GM18507 (cell line): ENCODE results near the gene YIF1A.
"Not testable (repeated sequence)": the region's sequence is repeated elsewhere in the genome, so short reads cannot be mapped to it uniquely, and the experiment has no call there.

Source experiments
- DNase-seq: peaks from one replicate; pipeline ENCODE4 v3.0.0; 2011; ENCODE audit warnings: low read depth; ENCODE audit not compliant: insufficient read length; ENCODE audit errors: extremely low spot score
- FAIRE-seq: peaks from 2 replicates; lab custom pipeline; 2011; peaks lifted over from hg19 to GRCh38; lab: Jason Lieb, UNC

Gene YIF1A

DNA sequence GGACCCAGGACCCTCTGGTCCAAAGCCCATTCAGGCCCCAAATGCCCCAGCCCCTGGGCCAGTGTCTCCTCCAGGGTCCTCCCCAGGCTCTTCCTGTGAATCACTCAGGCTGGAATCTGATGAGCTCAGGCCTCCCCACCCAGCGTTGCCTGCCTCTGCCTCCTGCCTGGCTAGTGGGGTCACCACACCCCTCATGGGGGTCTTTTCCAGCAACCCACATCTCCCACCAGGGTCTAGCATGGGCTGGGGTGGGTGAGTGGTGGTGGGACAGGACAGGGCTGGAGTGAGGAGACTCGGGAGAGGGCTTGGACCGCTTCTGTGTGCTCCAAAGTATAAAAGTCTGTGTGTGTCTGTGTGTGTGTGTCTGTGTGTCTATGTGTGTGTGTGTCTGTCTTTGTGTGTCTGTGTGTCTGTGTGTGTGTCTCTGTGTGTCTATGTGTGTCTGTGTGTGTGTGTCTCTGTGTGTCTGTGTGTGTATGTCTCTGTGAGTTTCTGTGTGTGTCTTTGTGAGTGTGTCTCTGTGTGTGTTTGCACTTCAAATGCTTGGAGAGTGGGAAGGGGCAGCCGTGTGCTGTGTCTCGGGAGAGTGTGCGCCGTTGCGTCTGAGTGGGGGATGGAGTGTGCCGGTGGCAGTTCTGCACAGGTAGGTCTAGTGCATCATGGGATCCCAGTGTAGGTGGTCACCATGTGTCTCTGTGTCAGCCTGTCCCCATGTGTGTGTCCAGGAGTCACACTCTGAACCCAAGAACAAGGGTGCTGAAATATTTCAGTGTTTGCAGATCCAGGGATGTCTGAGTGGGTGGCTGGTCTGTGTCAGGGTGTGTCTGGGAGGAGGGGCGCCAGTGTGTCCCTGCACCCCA lies 38.5 kb upstream of the YIF1A start:
- DNase-seq, result no peak
- no peak for FAIRE-seq

DNA sequence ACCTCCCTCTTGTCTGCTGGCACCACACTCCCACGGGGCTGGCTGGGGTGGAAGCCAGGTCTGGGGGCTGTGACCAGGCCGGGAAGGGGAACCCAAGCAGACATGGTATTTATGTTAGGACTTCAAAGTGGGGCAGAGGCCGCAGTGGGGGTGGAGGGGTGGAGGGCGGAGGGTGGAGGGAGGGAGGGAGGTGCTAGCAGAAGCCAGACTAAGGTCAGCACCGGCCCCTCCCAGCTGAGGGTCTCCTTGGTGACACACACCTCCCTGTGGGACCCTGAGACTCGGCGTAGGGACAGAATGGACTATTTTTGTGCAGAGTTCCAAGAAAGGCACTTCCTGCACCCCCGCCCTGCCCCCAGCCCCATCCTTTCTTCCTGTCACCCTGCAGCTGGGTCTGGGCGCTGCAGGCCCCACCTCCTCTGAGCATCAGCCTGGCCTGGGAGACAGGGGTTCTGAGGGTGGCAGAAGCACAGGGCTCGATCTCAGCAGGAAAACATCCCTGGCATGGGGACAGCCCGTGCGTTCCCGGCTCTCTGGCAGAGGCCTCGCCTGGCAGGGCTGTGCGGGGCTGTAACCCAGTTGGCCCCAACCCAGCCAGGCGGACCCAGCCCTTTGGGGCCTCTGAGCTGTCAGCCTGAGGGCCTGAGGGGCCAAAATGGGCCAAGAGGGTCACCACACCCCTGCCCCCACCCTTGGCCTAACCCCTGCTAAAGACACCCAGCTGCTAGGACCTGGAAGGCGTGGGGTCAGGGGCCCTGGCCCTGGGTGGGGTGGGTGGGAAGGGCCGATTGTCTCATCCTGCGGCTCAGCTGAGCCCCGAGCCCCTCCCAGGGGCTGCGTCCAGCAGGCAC lies 37.5 kb upstream of the YIF1A start:
- FAIRE-seq, result no peak
- DNase-seq, result no peak

DNA sequence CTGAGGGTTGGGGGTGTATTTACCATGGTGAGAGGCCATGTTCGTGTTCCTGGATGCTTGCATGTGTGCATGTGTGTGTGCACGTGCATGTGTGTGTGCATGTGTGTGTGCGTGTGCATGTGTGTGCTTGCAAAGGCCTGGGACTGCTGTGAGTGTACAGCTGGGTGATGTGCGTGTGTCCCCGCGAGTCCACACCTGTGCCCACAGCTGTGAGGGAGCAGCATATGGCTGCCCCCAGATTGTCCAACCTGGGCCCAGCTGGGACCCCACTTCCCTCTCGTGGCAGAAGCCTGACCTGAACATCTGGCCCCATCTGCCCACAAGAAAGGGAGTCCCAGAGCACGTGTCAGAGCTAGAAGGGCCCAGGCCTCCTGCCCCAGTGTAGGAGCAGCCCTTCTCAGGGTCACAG lies 36.3 kb upstream of the YIF1A start:
- FAIRE-seq, result no peak
- no peak for DNase-seq

DNA sequence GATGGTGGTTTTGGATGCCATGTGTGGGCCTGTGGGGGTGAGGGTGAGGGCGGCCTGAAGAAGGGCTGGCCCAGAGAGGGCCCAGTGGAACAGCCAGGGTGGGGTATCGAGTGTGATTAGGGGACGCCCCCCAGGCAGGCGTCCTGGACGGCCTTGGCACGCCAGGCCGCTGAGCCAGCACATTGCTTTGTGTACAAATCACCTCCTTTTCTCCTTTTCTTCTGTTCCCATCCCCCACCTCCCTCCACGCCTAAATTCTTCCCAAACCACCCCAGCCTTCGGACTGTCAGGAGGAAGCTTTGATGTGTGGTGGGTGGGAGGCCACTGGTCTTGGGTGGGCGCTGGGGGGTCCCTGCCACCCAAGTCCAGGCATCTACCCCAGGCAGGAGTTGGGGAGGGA lies 35.7 kb upstream of the YIF1A start:
- DNase-seq, result no peak
- no peak for FAIRE-seq

DNA sequence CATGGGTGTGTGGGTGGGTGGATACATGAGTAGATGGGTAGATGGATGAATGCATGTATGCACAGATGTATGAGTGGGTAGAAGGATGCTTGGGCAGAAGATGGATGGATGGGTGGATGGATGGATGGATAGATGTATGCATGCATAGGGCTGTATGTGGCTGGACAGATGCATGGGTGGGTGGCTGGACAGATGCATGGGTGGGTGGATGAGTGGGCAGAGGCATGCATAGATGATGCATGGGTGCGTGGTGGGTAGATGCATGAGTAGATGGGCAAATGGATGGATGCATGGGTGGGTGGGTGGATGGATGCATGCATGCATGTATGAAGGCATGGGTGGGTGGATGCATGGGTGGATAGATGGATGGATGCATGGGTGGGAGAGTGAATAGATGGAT lies 34.7 kb upstream of the YIF1A start:
- DNase-seq (no peak), FAIRE-seq (no peak)

DNA sequence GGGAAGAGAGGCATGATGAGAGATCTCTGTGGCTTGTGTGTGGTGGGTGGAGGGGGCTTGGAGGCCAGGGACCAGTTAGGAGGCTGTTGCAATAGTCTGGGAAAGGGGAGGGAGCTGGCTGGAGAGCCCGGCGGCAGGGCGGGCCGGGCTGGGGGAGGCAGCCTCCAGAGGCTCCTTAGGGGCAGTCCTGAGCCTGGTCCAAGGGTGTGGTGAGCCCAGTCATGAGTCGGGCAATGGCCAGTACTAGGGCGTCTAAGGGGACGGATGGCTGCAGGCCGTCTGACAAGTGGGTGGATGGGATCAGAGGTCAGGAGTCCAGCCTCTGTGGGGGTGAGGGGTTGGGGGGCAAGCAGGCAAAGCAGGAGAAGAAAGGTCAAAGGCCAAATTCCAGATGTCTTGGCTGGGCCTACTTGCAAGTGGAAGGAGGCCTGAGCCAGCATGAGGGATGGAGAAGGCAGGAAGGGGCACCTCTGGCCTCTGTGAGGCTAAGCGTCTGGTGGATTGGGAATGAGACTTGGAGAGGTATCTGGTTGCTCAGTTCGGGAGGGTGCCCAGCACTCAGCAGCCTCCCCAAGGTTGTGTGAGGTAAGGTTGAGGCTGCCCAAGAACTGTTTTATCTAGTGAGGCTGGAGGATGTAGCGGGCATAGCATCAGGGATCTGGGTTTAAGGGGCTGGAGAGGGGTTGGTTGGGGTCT lies 33.9 kb upstream of the YIF1A start:
- DNase-seq, result no peak
- FAIRE-seq, result no peak

DNA sequence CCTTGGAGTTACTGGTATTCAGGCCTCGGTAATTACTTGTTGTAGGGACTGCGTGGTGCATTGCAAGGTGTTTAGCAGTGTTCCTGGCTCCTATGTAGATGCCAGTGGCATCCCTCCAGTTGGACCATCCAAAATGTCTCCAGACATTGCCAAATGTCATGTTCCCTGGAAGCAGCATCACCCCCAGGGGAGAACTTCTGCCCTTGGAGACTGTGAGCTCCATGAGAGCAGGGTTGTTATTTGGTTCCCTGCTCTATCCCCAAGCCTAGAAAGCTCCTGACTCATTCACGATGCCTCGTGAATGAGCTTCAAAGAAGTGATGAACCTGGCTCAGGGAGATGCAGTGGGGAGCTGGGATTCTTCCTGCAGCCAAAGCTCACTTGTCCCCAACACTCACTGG lies 32.7 kb upstream of the YIF1A start:
- FAIRE-seq (no peak), DNase-seq (no peak)

DNA sequence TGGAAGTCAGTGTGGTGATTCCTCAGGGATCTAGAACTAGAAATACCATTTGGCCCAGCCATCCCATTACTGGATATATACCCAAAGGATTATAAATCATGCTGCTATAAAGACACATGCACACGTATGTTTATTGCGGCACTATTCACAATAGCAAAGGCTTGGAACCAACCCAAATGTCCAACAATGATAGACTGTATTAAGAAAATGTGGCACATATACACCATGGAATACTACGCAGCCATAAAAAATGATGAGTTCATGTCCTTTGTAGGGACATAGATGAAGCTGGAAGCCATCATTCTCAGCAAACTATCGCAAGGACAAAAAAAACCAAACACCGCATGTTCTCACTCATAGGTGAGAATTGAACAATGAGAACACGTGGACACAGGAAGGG lies 31.8 kb upstream of the YIF1A start:
- not testable (repeated sequence) for FAIRE-seq, DNase-seq

DNA sequence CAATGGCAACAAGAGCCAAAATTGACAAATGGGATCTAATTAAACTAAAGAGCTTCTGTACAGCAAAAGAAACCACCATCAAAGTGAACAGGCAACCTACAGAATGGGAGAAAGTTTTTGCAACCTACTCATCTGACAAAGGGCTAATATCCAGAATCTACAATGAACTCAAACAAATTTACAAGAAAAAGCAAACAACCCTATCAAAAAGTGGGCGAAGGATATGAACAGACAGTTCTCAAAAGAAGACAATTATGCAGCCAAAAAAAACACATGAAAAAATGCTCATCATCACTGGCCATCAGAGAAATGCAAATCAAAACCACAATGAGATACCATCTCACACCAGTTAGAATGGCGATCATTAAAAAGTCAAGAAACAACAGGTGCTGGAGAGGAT lies 31.3 kb upstream of the YIF1A start:
- DNase-seq, FAIRE-seq: not testable (repeated sequence)

DNA sequence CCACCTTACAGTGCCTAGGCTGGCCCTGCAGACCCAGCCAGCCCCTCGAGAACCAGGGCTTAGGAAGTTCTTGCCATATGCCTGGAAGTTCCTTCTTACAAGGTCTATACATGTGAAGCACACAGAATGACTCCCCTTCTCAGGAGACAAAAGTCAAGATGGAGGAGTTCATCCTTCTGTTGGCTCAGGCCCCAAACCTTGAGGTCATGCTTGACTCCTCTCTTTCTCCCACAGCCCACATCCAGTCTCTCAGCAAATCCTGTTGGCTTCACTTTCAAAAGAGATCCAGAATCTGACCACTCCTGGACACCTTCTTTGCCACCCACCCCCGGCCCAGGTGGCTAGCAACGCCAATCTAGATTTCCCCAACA lies 29.6 kb upstream of the YIF1A start:
- FAIRE-seq (no peak), DNase-seq (no peak)

DNA sequence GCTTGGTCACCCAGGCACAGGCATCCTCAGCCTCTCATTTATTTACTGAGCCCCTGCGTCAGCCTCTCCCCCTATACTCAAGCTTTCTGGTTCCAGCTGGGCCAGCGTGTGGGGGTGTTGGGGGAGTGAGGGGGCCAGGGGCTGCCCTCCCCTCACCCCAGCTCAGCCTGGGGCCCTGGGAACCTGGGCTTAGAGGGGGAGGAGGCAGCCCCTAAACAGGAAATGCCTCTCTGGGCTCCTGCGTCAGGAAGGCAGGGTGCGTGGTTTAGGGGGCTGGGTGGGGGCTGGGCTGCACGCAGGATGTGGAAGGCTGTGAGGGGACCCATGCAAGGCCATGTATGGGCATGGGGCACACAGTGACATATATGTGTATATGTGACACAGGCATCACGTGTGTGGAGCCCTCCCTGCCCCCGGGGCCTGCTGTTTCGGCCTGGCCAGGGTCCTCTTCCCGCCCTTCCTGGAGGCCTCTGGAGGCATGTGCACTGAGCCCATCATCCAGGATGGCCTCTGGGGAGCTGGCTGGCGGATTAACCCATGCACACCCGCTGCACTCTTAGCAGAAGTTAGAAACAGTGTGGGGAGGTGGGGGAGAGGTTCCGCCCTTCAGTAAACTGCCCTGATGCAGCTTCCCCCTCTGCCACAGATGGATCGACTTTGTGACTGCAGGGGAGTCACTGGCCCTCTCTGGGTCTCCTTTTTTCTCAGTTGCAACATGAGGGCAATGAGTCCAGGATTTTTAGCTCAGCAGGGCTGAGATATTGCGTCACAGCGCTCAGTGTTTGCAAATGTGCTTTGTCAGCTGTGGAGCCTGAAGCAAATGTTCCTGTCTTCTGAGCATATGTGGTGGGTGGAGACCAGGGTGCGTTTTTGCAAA lies 29.0 kb upstream of the YIF1A start:
- DNase-seq, result no peak
- FAIRE-seq, result no peak

DNA sequence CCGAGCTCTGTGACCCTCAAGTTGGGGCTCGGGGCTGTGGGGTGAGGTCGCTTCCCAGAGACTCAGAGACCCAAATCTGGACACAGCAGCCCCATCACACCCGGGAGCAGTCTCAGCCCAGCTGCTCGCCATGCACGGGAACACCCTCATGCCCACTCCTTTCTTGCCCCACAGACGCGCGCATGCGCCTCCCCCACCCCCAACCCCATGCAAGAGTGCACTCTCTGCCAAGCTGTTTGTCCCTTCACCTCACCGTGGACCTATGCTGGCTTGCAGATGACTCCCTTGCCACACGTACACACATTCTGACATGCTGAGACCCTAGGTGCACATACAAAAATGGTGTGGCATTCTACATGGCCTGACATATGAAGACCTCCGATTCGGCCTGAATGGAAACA lies 28.4 kb upstream of the YIF1A start:
- FAIRE-seq (no peak), DNase-seq (no peak)

DNA sequence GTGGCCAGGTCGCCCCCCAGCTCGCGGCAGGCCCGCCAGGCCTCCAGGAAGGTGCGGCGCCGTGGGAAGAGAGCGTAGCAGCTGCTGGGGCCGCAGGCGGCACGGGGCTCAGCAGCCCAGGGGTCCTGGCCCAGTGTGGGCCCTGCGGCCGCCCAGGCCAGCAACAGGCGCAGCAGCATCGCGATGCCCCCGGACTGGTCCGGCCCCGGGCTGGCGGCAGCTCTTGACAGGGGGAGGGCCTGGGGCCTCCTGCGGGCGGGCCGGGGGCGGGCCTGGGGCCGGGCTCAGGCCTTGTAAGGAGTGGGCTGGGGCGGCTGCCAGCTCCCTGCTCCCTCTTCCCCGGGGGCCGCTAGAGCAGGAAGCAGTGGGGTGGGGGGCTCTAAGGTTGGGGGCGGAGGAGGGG lies 27.9 kb upstream of the YIF1A start, which contains the start of gene CD248:
CD248 (minus strand) TSS at position 196 of the 403 bp plus-strand sequence; CDS start at position 179, 17 bp downstream.
- no peak for FAIRE-seq

DNA sequence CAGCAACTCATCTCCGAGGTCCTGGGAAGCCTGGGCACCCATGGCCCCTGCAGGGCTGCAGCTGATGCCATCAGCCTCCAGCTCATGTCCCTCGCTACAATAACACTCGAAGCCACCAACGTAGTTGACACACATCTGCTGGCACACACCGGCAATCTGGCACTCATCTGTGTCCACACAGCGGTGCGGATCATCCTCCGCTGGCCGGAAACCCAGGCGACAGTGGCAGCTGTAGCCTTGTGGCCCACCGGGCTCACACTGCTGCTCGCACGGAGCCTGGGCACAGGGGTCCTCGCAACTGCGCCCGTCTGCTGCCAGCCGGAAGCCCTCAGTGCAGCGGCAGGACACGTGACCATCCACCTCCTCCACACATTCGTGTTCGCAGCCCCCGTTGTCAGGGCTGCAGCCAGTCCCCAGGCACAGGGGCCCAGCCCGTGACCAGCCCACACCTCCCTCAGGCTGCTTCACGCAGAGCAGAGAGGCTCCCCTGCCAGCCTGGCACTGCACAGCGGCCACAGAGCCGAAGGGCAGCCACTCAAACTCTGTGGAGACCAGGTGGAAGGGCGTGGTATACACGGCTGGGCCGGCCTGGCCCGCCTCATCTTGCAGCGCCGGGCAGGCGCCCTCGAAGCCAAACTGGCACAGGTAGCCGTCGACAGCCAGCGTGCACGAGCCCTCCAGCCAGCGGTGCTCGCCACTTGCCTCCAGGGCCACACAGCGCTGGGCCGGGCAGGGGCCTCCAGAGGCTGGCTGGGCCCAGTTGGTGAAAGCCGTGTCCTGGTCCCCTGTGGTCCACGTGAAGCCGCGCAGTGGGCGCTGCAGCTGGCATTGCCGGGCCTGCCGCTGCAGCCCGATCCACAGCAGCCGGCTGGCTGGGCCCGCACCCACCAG lies 27.2 kb upstream of the YIF1A start:
- FAIRE-seq, result no peak

More for the DNA sequence above, 27.9 kb upstream of the YIF1A start, which contains the start of gene CD248:
- no peak for DNase-seq

DNA sequence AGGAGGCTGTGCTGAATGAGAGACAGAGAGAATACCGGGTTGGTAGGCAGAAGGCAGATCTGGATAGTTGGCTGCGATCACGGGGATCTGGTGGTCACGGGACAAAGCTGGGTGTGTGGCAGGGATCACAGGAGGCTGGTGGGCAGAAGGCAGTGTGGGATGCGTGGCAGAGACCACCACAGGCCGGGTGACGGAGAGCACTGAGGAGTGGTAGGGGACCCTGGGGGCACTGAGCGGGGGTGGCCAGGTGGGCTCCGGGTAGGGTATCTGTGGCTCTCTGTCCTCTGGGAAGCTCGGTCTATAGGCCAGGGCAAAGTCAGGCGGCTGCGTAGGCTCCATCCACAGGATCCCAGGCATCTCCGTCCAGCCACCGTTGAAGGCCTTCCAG lies 26.5 kb upstream of the YIF1A start:
- FAIRE-seq (no peak), DNase-seq (no peak)

More for the DNA sequence above, 27.2 kb upstream of the YIF1A start:
- no peak for DNase-seq

DNA sequence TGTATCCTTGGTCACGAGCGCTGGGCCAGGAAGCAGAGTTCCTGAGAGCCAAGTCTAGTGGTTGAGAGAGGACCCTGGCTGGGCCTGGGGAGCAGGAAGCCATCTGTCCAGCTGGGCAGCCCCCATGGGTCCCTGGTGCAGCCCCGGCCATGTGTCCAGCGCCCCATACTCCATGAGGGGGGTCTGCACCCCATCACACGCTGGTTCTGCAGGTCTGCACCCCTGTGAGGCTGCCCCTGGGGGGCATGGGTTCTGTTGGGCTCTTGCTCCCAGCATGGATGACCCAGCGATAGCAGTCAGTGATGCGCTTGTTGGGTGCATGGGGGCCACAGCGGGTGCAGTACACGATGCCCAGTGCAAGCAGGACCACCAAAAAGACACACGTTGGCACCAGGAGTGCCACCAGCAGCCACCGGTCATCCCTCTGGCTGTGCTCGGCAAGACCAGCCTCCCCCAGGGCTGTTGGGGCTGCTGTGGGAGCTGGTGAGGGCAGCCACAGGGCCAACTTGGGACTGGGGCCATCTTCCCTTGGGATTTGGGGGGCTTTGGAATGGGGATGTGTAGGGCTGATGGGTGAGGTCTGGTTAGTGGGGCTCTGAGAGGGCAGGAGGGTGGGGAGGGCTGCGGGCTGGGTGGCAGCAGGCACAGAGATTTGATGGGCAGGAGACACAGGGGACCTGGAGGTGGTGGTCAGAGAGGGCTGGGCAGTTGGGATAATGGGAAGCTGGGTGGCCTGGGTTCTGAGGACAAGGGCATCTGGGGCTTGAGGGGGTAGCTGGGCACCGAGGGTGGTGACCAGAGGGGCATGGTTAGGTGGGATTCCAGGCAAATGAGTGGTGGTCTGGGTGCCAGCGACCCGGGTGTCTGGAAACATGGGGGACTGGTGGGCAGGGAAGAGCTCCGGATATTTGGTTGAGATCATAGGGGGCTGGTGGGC lies 25.9 kb upstream of the YIF1A start:
- no peak for FAIRE-seq
- no peak for DNase-seq

DNA sequence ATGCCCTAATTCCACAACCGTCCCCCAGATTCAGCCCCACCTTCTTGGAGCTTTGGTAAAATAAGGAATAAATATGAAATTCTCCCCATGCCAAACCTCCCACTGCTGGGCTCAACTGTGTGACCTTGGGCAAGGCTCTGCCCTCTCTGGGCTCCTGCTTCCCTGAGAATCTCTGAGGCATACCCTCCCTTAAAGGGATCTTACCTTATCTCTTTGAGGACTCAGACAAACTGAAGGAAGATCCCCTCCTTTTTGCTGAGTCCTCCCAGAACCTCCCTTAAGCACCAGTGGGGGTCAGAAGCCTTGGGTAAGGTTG lies 25.2 kb upstream of the YIF1A start:
- FAIRE-seq (no peak), DNase-seq (no peak)
